Prostate gland (tissue), 2 donors: ENCODE data around the gene PLA2G4C.

Source experiments
- POLR2A ChIP-seq: fragments of 450-650 bp; IDR thresholded peaks from one replicate; pipeline ENCODE4 v1.6.1; 2016; ENCODE audit warnings: antibody characterized with exemption, mild to moderate bottlenecking
- POLR2AphosphoS5 ChIP-seq: sonication (generic); formaldehyde crosslinking; IDR thresholded peaks from one replicate; pipeline ENCODE4 v1.6.1; 2017; ENCODE audit warnings: antibody characterized with exemption
- TF ChIP-seq, protein P1 (sequence below), 4 experiments: fragments of 200-600 bp in 2 of 4; fragments of 450-650 bp in 2 of 4; sonication (generic) in 2 of 4; IDR thresholded peaks; 1 replicate in 3 of 4; 2 replicates in 1 of 4; pipeline ENCODE4 v1.5.1; 2016 to 2019; ENCODE audit warnings: antibody characterized with exemption in 4 of 4, mild to moderate bottlenecking in 2 of 4, moderate library complexity in 2 of 4

DNA sequence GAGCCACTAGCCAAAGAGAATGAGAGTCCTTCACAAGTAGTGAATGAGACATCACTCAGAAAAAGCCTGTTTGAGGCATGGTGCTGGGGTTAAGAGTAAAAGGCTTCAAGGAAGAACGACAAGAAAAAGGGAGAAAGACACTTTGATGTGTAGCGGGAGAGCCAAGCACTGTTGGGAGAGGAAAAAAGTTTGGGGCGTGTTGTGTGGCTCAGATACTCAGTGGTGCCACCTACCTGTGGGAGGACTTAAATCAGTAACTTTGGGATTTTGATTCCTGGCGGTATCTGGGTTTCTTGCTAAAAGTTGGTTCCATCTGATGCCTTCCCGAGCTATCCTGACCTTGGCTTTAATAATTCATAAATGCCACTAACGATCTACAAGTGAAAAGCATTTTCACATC lies 103.9 kb downstream of the PLA2G4C start:
- TF ChIP-seq, protein P1, sequence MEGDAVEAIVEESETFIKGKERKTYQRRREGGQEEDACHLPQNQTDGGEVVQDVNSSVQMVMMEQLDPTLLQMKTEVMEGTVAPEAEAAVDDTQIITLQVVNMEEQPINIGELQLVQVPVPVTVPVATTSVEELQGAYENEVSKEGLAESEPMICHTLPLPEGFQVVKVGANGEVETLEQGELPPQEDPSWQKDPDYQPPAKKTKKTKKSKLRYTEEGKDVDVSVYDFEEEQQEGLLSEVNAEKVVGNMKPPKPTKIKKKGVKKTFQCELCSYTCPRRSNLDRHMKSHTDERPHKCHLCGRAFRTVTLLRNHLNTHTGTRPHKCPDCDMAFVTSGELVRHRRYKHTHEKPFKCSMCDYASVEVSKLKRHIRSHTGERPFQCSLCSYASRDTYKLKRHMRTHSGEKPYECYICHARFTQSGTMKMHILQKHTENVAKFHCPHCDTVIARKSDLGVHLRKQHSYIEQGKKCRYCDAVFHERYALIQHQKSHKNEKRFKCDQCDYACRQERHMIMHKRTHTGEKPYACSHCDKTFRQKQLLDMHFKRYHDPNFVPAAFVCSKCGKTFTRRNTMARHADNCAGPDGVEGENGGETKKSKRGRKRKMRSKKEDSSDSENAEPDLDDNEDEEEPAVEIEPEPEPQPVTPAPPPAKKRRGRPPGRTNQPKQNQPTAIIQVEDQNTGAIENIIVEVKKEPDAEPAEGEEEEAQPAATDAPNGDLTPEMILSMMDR (IDR thresholded peaks at IDR 0.05), result no peak
- TF ChIP-seq POLR2AphosphoS5 (no peak), POLR2A (no peak)
